ENCODE results near the gene HEXIM2. TPM values are rescaled to one million over a fixed set of nuclear protein-coding genes. Genes with fewer than 3 reads are reported as not detected.

The HEXIM2 gene
- total RNA-seq, 1 experiment from 2014 or later: 11.9 TPM

GRCh38 chr17:45146592-45146889, 15.1 kb upstream of the HEXIM2 start:
- peaks cover 39% of the 10 kb centered on the region for H3K4me1 Mint-ChIP-seq
- CTCF ChIA-PET: interaction anchor here (1.4 to 16.3 kb wide), 3 partner anchors 12 to 51 kb away, joined by 7 to 531 read pairs (median 171); partner anchors contain the start of genes ACBD4, HEXIM2 and PLCD3

DNA sequence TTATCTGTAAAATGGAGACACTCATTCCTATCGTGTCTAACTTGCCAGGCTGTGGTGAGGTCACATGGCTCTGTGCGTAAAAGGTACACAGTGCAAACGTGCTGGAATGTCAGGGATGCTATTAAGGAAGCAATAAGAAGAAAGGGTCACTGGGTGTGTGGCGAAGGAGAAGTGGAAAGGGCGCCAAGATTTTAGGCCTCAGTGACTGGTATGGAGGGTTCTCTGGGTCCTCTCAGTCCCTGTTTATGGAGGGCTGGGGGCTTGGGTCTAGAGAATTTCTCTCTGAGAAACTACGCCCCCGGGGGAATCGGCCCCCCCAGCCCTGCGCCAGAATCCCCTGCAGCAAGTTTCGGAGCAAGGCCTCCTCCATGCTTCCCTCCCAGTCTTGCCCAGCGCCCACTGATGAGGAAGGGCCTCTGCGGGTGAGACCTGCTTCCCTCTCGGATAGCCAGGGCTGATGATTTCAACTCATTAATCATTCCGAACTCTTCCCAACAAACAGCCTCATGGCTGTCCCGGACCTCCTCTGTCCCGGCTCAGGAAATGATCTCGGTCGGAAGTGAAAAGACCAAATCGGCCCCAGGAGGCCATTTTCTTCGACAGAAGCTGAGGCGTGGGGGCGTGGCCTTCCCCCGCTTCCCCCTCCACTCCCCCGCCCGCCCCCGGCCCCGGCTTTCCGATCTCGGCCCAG, 14.6 kb upstream of the HEXIM2 start:
- ATAC-seq (no peak), DNase-seq (ENCODE audit: low spot score) (no peak)
- TF ChIP-seq EMX1 (CRISPR knock-in tag; IDR thresholded peaks at IDR 0.05) (0 out of 2 replicates have a peak, but pooled peaks have one; percentile 24), MAX (CRISPR knock-in tag; IDR thresholded peaks at IDR 0.05) (peak; percentile 24; the same call in 1 of the 2 replicates), HMGA2 (CRISPR knock-in tag; IDR thresholded peaks at IDR 0.05) (no peak)
- Mint-ChIP-seq H3K36me3 (no peaks in the 10 kb centered on the region; the same call in 1 of the 2 replicates), H3K27me3 (ENCODE audit: low read depth) (peaks cover 5% of the 10 kb centered on the region; the same call in 1 of the 2 replicates), H3K4me1 (peaks cover 41% of the 10 kb centered on the region), H3K9me3 (no peaks in the 10 kb centered on the region), H3K27ac (peak overlapping the region; percentile 100), H3K4me3 (peak overlapping the region; percentile 98)
- ChIA-PET CTCF (interaction anchor here (1.0 to 16.3 kb wide), 6 partner anchors 13 to 236 kb away, joined by 3 to 531 read pairs (median 98); partner anchors contain the start of genes ACBD4, HEXIM2 and PLCD3), POLR2A (interaction anchor here (2.3 to 6.1 kb wide), 6 partner anchors 11 to 86 kb away, joined by 11 to 242 read pairs (median 50); partner anchors contain the start of genes ACBD4, HEXIM2 and NMT1)

More at GRCh38 chr17:45146592-45146889, 15.1 kb upstream of the HEXIM2 start:
- POLR2A ChIA-PET: interaction anchor here (2.4 kb wide), 1 partner anchor 26 kb away, joined by 5 read pairs; no protein-coding TSS in a partner anchor
- peak overlapping the region; percentile 98 for H3K4me3 Mint-ChIP-seq
- peaks cover 5% of the 10 kb centered on the region; the same call in 1 of the 2 replicates for H3K27me3 Mint-ChIP-seq (ENCODE audit: low read depth)
- ATAC-seq (no peak), DNase-seq (ENCODE audit: low spot score) (no peak)
- no peaks in the 10 kb centered on the region; the same call in 1 of the 2 replicates for H3K36me3 Mint-ChIP-seq
- H3K27ac Mint-ChIP-seq: peak overlapping the region; percentile 99
- no peak for TF ChIP-seq NR3C1 (CRISPR knock-in tag; conservative IDR thresholded peaks at IDR 0.05; ENCODE audit: low read depth)
- TF ChIP-seq FOXJ3 (CRISPR knock-in tag; IDR thresholded peaks at IDR 0.05; ENCODE audit: borderline replicate concordance): no peak
- TF ChIP-seq, protein P1, sequence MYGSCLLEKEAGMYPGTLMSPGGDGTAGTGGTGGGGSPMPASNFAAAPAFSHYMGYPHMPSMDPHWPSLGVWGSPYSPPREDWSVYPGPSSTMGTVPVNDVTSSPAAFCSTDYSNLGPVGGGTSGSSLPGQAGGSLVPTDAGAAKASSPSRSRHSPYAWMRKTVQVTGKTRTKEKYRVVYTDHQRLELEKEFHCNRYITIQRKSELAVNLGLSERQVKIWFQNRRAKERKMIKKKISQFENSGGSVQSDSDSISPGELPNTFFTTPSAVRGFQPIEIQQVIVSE (CRISPR knock-in tag; IDR thresholded peaks at IDR 0.05; ENCODE audit: borderline replicate concordance): no peak
- TF ChIP-seq E2F1 (CRISPR knock-in tag; IDR thresholded peaks at IDR 0.05): no peak
- TF ChIP-seq, protein P2, sequence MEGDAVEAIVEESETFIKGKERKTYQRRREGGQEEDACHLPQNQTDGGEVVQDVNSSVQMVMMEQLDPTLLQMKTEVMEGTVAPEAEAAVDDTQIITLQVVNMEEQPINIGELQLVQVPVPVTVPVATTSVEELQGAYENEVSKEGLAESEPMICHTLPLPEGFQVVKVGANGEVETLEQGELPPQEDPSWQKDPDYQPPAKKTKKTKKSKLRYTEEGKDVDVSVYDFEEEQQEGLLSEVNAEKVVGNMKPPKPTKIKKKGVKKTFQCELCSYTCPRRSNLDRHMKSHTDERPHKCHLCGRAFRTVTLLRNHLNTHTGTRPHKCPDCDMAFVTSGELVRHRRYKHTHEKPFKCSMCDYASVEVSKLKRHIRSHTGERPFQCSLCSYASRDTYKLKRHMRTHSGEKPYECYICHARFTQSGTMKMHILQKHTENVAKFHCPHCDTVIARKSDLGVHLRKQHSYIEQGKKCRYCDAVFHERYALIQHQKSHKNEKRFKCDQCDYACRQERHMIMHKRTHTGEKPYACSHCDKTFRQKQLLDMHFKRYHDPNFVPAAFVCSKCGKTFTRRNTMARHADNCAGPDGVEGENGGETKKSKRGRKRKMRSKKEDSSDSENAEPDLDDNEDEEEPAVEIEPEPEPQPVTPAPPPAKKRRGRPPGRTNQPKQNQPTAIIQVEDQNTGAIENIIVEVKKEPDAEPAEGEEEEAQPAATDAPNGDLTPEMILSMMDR (IDR thresholded peaks at IDR 0.05): no peak
- no peak for TF ChIP-seq NFATC4 (CRISPR knock-in tag; IDR thresholded peaks at IDR 0.05)
- no peak for TF ChIP-seq SMAD3 (CRISPR knock-in tag; IDR thresholded peaks at IDR 0.05; ENCODE audit: borderline replicate concordance)
- TF ChIP-seq ZNF416 (CRISPR knock-in tag; IDR thresholded peaks at IDR 0.05): no peak
- TF ChIP-seq EMX1 (CRISPR knock-in tag; IDR thresholded peaks at IDR 0.05): no peak
- no peak for TF ChIP-seq NR2C2 (CRISPR knock-in tag; IDR thresholded peaks at IDR 0.05)
- no peak for TF ChIP-seq ESRRA (CRISPR knock-in tag; IDR thresholded peaks at IDR 0.05; ENCODE audit: borderline replicate concordance)
- TF ChIP-seq ETV6 (CRISPR knock-in tag; IDR thresholded peaks at IDR 0.05): no peak
- H3K9me3 Mint-ChIP-seq: no peaks in the 10 kb centered on the region

- ATAC-seq: peak; percentile 2; the same call in 1 of the 2 replicates
- CTCF ChIA-PET: interaction anchor here (0.6 to 16.3 kb wide), 12 partner anchors 14 to 439 kb away, joined by 3 to 531 read pairs (median 16); partner anchors contain the start of genes ACBD4, HEXIM2 and PLCD3
- H3K27ac Mint-ChIP-seq: peak overlapping the region; percentile 100
- peak; percentile 79 for DNase-seq (ENCODE audit: low spot score)
- POLR2A ChIA-PET: interaction anchor here (0.5 to 6.1 kb wide), 27 partner anchors 8 to 224 kb away, joined by 3 to 242 read pairs (median 4); partner anchors contain the start of genes ACBD4, HEXIM2 and NMT1
- peak overlapping the region; percentile 98 for H3K4me3 Mint-ChIP-seq
- H3K27me3 Mint-ChIP-seq (ENCODE audit: low read depth): peaks cover 5% of the 10 kb centered on the region; the same call in 1 of the 2 replicates
- H3K4me1 Mint-ChIP-seq: peaks cover 41% of the 10 kb centered on the region
- no peaks in the 10 kb centered on the region; the same call in 1 of the 2 replicates for H3K36me3 Mint-ChIP-seq
- no peaks in the 10 kb centered on the region for H3K9me3 Mint-ChIP-seq
- TF ChIP-seq RORB (CRISPR knock-in tag; IDR thresholded peaks at IDR 0.05) (peak; percentile 71; the same call in 1 of the 2 replicates), GTF2I (CRISPR knock-in tag; conservative IDR thresholded peaks at IDR 0.05) (0 out of 2 replicates have a peak, but pooled peaks have one; percentile 26), ZBTB21 (CRISPR knock-in tag; IDR thresholded peaks at IDR 0.05; ENCODE audit: borderline replicate concordance) (no peak), MAX (CRISPR knock-in tag; IDR thresholded peaks at IDR 0.05) (peak; percentile 20; the same call in 1 of the 2 replicates), E2F1 (CRISPR knock-in tag; IDR thresholded peaks at IDR 0.05) (0 out of 2 replicates have a peak, but pooled peaks have one; percentile 29), ZNF317 (CRISPR knock-in tag; IDR thresholded peaks at IDR 0.05; ENCODE audit: borderline replicate concordance, low read depth) (no peak), NR1H2 (CRISPR knock-in tag; IDR thresholded peaks at IDR 0.05) (no peak), IRF2 (CRISPR knock-in tag; IDR thresholded peaks at IDR 0.05; ENCODE audit: borderline replicate concordance, low read depth) (no peak), HMGA2 (CRISPR knock-in tag; IDR thresholded peaks at IDR 0.05) (peak; percentile 58; the same call in 1 of the 2 replicates), ZNF138 (CRISPR knock-in tag; conservative IDR thresholded peaks at IDR 0.05) (no peak)
- TF ChIP-seq, protein P3, sequence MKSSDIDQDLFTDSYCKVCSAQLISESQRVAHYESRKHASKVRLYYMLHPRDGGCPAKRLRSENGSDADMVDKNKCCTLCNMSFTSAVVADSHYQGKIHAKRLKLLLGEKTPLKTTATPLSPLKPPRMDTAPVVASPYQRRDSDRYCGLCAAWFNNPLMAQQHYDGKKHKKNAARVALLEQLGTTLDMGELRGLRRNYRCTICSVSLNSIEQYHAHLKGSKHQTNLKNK (CRISPR knock-in tag; IDR thresholded peaks at IDR 0.05): peak; percentile 21; the same call in 1 of the 2 replicates
Observed at GRCh38 chr17:45147581-45148182, 14.0 kb upstream of the HEXIM2 start.

Data from WTC11 (cell line).